Neural progenitor cell (in vitro differentiated cells): ENCODE results near the gene MOBP.
A peak's percentile ranks its signal among the peaks of the same experiment; 100 is the strongest.

Experiments
- CTCF ChIP-seq: fragments of 200-600 bp; sonication (generic); IDR thresholded peaks from 2 replicates; pipeline ENCODE4 v1.5.1; 2017; ENCODE audit warnings: antibody characterized with exemption, mild to moderate bottlenecking
- EZH2phosphoT487 ChIP-seq: fragments of 200-600 bp; sonication (generic); IDR thresholded peaks from 2 replicates; pipeline ENCODE4 v1.6.1; 2017; ENCODE audit warnings: antibody characterized with exemption

GRCh38 chr3:39443530-39443929 lies 23.9 kb upstream of the MOBP start:
- TF ChIP-seq CTCF (peak; percentile 19), EZH2phosphoT487 (no peak)
